A549 treated with CORT108297 at 1 μM for 4 hours (cell line): ENCODE measurements around the gene SPI1. TPM values are rescaled to one million over a fixed set of nuclear protein-coding genes. Genes with fewer than 3 reads are reported as not detected.

Experiments used
- total RNA-seq: library from RNA; stranded (reverse); fragments of 200-300 nt; extraction: Qiagen RNA extraction; gene quantifications from 5 replicates; pipeline ENCODE4 v1.2.3, GENCODE V29; 2022

The SPI1 gene
- total RNA-seq: 0.10 to 0.16 TPM in 2 of 5 replicates, not detected in the others

DNA sequence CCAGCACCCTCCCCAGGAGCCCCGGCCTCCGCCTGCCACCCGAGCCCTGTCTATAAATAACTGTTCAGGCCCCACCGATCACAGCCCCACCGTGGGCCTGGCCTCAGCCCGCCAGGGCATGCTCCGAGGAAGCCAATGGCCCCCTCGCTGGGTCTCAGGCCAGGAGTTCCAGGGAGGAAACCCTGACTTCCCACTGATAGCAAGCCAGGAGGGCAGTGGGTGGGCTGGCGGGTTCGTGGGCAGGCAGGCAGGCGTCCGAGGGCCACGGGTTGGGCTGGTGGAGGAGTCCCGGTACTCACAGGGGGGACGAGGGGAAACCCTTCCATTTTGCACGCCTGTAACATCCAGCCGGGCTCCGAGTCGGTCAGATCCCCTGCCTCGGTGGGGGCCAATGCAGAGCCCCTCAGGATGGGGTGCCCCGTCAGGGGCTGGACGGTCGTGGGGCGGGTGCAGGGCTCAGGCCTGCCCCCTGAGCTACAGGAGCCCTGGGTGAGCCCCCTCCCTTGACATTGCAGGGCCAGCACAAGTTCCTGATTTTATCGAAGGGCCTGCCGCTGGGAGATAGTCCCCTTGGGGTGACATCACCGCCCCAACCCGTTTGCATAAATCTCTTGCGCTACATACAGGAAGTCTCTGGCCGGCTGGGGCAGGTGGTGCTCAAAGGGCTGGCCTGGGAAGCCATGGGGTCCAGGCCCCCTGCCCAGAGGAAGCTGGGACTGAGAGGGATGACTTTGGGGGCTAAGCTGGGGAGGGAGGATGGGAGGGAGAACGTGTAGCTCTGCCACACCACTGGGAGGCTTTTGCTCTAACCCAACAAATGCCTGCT lies at the start of gene SPI1:
Gene SPI1 (minus strand): TSS at position 538 of the 826 bp plus-strand sequence. CDS start 194 bp downstream, at position 344.

DNA sequence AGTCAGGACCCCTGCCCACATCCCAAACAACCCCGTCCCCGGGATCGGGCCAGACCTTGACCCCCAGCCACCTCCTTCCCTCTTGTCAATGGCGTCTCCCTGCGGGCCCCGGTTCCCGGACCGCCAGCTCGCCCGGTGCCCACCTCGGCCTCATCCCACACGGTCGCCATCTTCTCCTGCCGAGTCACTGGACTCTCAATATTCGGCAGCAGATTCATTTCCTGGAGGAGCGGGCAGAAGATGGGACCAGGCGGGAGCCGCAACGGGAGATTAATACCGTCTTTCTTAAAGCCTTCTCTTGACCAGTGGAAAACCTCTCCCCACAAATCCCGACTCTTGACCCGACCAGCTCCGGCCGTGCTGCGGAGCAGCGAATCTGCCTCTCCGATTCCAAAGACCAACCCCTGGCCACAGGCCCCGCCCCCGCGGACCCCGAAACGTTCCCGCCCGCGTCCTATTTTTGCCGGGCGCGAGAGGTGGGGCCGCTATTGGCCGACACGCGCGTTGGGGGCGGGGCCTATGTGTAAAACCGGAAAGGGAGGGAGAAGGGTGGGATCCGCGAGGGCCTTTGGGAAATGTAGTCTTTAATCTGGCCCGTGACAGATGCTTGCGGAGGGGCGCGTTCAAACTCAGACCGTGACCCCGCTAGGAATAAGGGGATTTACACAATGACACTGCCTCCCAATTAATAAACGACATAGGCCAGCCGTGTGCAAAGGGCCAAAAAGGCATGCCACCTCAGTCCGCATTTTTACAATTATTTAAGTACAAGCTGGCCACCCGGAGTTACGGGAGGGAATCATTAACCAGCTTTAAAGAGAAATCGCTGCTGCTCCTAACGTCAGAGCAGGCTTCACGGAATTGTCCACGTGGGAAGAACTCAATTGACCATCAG lies 48.0 kb upstream of the SPI1 start, which contains the start of gene PSMC3:
Gene PSMC3 (minus strand): TSS at position 378 of the 895 bp plus-strand sequence. CDS start 160 bp downstream, at position 218.

DNA sequence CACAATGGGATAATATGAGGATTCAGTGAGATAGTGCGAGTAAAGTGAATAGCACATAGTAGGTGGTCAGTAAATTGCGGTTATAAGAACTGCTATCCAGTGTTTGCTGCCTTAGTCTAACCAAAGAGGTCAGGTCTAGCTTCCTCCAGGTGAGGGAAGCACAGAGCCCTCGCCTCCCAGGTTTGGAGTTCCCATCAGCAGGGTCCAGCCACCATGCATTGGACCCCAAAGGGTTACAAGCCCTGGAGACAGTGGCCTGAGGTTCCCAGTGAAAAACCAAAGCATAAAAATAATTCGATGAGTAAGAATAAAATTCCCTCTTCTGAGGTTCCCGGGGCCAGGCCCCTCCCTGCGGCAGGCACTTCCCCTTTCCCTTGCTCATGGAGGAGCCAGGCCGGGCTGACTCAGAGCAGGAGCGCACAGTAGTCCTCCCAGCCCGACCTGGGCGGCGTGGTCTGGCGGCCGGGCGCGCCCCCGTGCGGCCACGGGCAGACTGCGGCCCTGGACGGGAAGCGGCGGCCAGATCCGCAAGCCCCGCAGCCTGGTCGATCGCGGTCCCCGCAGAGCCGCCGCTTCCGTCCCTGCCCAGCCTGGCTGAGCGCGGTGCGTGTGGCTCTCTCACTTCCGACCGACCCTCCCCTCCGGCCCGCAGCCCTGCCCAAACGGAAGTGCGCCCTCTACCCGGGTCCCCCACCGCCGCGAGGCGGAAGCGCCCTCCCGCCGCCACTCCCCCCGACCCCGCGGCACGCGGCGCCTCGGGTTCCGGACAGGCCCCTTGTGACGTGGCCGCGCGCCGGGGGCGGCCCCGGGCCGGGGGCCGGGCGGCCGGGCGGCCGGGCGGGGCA lies 29.6 kb upstream of the SPI1 start, which contains the start of gene SLC39A13:
Gene SLC39A13 (plus strand): TSS at position 845 of the 845 bp plus-strand sequence. CDS start 1,505 bp downstream, outside the sequence.

DNA sequence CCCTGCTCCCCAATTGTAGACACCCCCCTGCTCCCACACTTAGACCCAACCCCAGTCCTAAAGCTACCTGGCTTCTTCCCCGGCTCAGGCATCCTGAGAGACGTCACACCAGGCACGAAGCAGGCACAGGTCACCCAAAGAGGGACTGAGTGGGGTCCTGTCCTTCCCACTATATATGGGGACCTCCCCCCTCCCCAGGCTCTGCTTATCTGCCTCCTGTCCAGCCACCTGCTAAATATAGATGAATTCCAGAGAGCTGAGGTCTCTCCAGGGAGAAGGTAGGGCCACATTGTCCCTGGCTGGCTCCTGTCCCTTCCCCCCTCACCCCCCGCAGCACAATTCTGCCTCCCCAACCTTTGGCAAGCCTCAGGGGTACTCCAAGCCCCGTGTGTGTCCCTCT lies 25.8 kb downstream of the SPI1 start, which contains the start of gene MYBPC3:
Gene MYBPC3 (minus strand): TSS at position 147 of the 400 bp plus-strand sequence. CDS start 55 bp downstream, at position 92.

Other genes starting within 250 kb of the SPI1 start
- gene ARFGAP2, start 201.7 kb downstream of the SPI1 start, total RNA-seq: 26.3 to 36.7 TPM (median 28.5 TPM) in 5 replicates
- 26.1 to 35.8 TPM (median 31.9 TPM) in 5 replicates for gene PACSIN3, start 192.1 kb downstream of the SPI1 start, total RNA-seq
- gene DDB2, start 163.6 kb downstream of the SPI1 start, total RNA-seq: 81.2 to 94.6 TPM (median 86.0 TPM) in 5 replicates
- 22.1 to 36.1 TPM (median 24.3 TPM) in 5 replicates for gene ACP2, start 129.7 kb downstream of the SPI1 start, total RNA-seq
- 7.4 to 14.3 TPM (median 12.2 TPM) in 5 replicates for gene NR1H3, start 120.6 kb downstream of the SPI1 start, total RNA-seq
- gene MADD, start 108.4 kb downstream of the SPI1 start, total RNA-seq: 22.0 to 24.2 TPM (median 23.5 TPM) in 5 replicates
- gene MYBPC3, start 25.8 kb downstream of the SPI1 start, total RNA-seq: 0.07 to 0.09 TPM (median 0.07 TPM) in 5 replicates
- 43.5 to 61.4 TPM (median 54.9 TPM) in 5 replicates for gene SLC39A13, start 30.0 kb upstream of the SPI1 start, total RNA-seq
- 189 to 265 TPM (median 196 TPM) in 5 replicates for gene PSMC3, start 47.9 kb upstream of the SPI1 start, total RNA-seq
- gene RAPSN, start 70.6 kb upstream of the SPI1 start, total RNA-seq: 0.11 to 0.34 TPM (median 0.13 TPM) in 3 of 5 replicates, not detected in the others
- gene CELF1, start 174.6 kb upstream of the SPI1 start, total RNA-seq: 45.7 to 51.1 TPM (median 47.9 TPM) in 5 replicates
- 58.5 to 79.9 TPM (median 75.4 TPM) in 5 replicates for gene PTPMT1, start 187.1 kb upstream of the SPI1 start, total RNA-seq
- gene KBTBD4, start 200.4 kb upstream of the SPI1 start, total RNA-seq: 17.6 to 22.3 TPM (median 19.5 TPM) in 5 replicates
- 104 to 138 TPM (median 135 TPM) in 5 replicates for gene NDUFS3, start 200.5 kb upstream of the SPI1 start, total RNA-seq
- gene FAM180B, start 208.1 kb upstream of the SPI1 start, total RNA-seq: not detected in 5 replicates
- gene C1QTNF4, start 215.9 kb upstream of the SPI1 start, total RNA-seq: 0.08 to 0.10 TPM (median 0.08 TPM) in 3 of 5 replicates, not detected in the others